GM19438 (cell line): ENCODE results near the gene CIB2.
"Not testable (repeated sequence)": the region's sequence is repeated elsewhere in the genome, so short reads cannot be mapped to it uniquely, and the experiment has no call there.

Experiments used
- ATAC-seq: cut with Tn5 transposase; IDR thresholded peaks from one replicate; pipeline ENCODE4 v1.9.1; 2021; ENCODE audit warnings: low read depth; ENCODE audit not compliant: unreplicated experiment

CIB2 gene

GRCh38 chr15:78131295-78132061, at the start of gene CIB2:
Gene CIB2 (minus strand): TSS chr15:78131445. CDS start chr15:78131215, 230 bp downstream.
- ATAC-seq: peak; percentile 71

GRCh38 chr15:78179906-78180305, 48.7 kb upstream of the CIB2 start:
- no peak for ATAC-seq

- ATAC-seq: no peak
Observed at GRCh38 chr15:78179286-78179840, 48.1 kb upstream of the CIB2 start.

- no peak for ATAC-seq
Observed at GRCh38 chr15:78178064-78178463, 46.8 kb upstream of the CIB2 start.

GRCh38 chr15:78177447-78177873, 46.2 kb upstream of the CIB2 start:
- ATAC-seq: no peak

GRCh38 chr15:78175330-78175729, 44.1 kb upstream of the CIB2 start:
- no peak for ATAC-seq

- no peak for ATAC-seq
Observed at GRCh38 chr15:78174401-78174800, 43.2 kb upstream of the CIB2 start.

GRCh38 chr15:78171864-78172472, 40.7 kb upstream of the CIB2 start:
- no peak for ATAC-seq

GRCh38 chr15:78170848-78171773, 39.9 kb upstream of the CIB2 start:
- ATAC-seq: peak; percentile 55

GRCh38 chr15:78168608-78169007, 37.4 kb upstream of the CIB2 start:
- ATAC-seq: no peak

GRCh38 chr15:78167227-78167888, 36.1 kb upstream of the CIB2 start:
- peak; percentile 69 for ATAC-seq

- ATAC-seq: no peak
Observed at GRCh38 chr15:78164010-78164409, 32.8 kb upstream of the CIB2 start.

- ATAC-seq: no peak
Observed at GRCh38 chr15:78162038-78162437, 30.8 kb upstream of the CIB2 start.

- ATAC-seq: no peak
Observed at GRCh38 chr15:78159395-78159794, 28.1 kb upstream of the CIB2 start.

GRCh38 chr15:78157203-78157602, 26.0 kb upstream of the CIB2 start:
- no peak for ATAC-seq

- no peak for ATAC-seq
Observed at GRCh38 chr15:78156653-78157052, 25.4 kb upstream of the CIB2 start.

GRCh38 chr15:78155355-78155939, 24.2 kb upstream of the CIB2 start:
- no peak for ATAC-seq

GRCh38 chr15:78154955-78155354, 23.7 kb upstream of the CIB2 start:
- ATAC-seq: no peak

GRCh38 chr15:78151075-78151474, 19.8 kb upstream of the CIB2 start:
- ATAC-seq: not testable (repeated sequence)
